Effector CD8-positive, alpha-beta T cell (primary cell): ENCODE results near the gene FZD4.
"Not testable (repeated sequence)": the region's sequence is repeated elsewhere in the genome, so short reads cannot be mapped to it uniquely, and the experiment has no call there.

Experiments used
- DNase-seq: peaks from one replicate; lab custom pipeline; 2025; lab: John Stamatoyannopoulos, UW

The FZD4 gene

DNA sequence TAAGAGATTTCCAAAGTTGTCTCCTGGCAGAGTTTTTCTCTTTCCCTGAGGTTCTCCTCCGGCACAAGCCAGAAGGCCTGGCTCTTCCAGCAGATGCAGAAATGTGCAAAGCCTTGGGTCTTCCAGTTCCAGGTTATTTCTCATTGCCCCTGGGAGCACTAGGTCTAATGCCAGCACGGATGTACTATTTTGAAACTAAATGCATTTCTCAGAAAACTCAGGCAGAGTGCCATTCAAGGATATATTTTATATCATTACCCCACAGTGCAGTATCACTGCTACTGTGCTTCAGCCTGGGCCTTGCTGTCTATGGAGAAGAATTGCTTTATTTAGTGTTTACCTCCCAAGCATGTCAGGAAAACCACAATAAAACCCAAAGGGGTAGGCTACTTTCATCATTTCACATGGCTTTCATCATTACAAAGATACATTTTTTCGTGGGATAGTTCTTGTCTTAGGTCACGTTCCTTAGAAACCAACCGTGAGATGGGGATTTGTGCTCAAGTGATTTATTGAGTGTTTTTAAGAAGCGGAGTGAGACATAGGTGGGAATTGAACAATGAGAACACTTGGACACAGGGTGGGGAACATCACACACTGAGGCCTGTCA lies 22.4 kb upstream of the FZD4 start:
- no peak for DNase-seq

DNA sequence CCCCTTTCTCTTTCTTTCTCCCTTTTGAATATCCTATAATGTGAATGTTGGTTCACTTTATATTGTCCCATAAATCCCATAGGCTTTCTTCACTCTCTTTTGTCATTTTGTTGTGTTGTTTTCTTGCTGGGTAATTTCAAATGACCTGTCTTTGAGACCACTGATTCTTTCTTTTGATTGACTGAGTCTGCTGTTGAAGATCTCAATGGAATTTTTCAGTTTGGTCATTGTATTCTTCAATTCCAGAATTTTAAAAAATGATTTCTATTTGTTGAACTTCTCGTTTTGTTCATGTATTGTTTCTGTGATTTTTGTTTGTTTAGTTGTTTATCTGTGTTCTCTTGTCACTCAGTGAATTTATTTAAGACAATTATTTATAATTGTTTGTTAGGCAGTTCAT lies 17.5 kb upstream of the FZD4 start:
- no peak for DNase-seq

DNA sequence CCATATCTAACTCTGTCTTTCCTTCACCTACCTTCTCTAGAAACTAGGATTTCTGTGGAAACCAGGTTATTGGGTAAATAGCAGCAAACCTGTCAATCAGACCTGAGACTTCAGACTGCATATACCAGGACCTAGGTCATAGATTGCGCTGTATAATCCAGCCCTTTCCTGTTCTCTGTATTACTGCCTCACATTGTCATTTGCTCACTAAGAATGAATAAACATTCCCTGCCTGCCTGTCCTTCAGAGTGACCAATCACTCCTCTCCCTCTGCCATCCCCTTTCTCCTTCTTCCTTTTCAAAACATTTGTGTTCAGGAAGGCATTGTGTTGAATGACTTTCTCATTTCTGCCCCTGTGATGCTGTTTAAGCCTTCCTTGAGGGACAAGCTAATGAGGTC lies 14.1 kb upstream of the FZD4 start:
- DNase-seq = no peak

DNA sequence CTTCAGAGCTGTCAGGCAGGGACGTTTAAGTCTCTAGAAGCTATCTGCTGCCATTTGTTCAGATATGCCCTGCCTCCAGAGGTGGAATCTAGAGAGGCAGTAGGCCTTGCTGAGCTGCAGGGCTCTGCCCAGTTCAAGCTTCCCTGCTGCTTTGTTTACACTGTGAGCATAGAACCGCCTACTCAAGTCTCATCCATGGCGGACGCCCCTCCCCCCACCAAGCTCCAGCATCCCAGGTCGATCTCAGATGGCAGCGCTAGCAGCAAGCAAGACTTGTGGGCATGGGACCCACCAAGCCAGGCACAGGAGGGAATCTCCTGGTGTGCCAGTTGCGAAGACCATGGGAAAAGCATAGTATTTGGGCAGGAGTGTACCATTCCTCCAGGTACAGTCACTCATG lies 12.4 kb upstream of the FZD4 start:
- not testable (repeated sequence) for DNase-seq

DNA sequence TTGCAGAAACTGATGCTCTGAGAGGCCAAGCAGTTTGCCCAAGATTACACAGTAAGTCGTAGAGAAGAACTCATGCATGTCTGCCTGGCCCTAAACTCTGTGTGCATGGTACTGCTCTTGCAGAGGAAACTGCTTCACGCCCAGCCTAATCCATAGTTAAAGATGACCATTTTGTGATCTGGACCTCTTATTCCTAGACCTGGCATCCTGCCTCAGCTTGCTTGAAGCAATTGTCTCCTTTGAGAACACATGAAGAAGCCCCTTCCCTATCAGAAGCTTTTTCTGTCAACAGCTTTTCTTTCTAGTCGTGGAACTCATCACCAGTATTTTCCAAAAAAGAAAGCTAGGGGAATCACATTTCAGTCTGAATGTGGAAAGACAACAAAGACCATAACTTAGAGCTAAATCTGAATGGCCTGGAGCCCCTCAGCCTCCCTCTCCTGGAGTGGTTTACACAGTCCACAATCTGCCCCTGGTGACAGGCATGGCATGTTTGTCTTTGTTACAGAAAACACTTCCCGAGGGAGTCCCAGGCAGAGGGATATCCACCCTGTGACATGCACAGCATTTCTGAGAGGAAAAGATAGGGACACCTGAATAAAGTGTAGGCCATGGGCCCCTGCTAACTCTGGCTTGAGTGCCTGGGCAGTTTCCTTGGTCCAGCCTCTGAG lies 2.9 kb upstream of the FZD4 start:
- no peak for DNase-seq

DNA sequence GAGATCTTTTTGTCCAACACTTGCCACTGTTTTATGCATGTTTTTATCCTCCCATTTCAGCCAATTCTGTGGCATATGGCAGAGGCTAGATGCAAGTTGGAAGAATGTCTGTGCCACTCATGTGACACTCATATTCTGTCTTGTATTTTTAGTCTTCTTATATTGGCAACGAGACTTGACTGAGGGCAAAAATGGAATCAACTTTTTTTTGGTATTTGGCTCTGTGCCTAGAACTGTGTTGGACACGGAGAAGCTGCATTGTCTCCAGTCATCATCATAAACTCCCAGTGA lies 1.7 kb upstream of the FZD4 start:
- DNase-seq = no peak

DNA sequence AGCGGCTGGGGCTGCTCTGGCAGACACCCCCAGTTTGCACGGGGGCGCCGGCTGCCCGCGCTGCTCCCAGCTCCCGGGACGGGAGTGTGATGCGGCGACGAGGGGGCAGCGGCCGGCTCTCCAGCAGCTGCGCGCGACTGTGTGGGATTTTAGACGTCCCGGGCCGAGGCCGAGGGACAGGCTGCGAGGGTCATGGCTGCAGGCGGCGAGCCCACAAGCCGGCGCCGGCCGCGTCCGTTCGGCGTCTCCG lies 159 bp downstream of the FZD4 start:
- DNase-seq = no peak

DNA sequence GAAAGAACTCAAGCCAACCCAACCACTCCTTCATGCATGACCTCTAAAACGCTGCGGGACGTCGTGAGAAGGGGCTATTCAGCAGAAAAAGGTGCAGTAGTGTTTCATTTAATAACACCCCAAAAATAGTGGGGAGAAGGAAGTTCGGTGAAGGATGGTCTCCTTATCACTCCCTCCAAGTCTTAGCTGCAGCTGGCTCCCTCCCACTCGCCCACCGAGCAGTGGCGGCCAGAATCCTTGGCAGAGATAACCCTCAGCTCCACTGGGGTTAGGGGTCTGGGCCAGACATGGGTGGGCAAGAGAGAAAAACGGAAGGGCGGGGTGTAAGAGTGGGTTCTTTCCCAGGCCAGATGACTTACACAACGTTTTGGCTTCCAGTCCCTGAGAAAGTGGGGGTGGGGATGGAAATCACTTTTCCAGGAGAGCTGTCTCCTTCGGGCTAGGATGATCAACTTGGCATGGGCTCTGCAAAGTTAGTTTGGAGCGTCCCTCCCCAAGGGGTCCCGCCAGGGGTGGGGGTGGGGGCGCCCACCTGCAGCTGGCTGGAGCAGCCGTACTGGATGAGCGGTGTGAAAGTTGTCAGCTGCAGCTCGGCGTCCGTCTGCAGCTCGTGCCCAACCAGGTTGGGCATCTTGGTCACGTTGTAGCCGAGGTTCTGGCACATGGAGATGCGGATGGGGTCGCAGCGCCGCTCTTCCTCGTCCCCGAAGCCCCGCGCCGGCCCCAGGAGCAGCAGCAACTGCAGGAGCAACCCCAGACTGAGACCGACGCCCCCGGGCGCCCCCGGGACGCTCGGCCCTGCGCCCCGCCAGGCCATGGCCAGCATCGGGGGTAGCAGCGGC lies 705 bp downstream of the FZD4 start:
- DNase-seq = no peak

DNA sequence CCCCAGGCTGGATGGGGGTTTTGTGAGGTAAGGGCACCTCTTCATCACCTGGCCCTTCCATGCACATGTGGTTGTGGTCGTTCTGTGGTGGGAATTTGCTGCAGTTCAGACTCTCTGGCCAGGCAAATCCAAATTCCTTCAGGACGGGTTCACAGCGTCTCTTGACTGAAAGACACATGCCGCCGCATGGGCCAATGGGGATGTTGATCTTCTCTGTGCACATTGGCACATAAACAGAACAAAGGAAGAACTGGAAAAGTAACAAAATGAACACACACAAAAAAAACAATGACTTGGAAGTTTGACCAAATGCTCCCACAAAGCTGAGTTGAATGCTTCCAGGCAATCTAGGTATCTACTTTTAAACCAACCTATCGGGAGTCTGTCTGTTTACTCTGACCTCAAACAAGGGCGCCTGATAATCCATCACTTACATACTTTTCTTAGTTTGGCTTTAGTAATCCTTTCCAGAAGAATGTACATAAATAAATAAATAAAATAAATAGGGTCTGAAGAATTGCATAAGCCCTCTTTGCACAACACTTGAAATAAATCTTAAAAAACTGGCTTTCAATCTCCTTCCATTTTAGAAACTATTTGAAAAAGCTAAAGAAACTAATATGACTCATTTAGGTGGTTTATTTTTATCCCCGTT lies 2.8 kb downstream of the FZD4 start:
- DNase-seq = no peak

DNA sequence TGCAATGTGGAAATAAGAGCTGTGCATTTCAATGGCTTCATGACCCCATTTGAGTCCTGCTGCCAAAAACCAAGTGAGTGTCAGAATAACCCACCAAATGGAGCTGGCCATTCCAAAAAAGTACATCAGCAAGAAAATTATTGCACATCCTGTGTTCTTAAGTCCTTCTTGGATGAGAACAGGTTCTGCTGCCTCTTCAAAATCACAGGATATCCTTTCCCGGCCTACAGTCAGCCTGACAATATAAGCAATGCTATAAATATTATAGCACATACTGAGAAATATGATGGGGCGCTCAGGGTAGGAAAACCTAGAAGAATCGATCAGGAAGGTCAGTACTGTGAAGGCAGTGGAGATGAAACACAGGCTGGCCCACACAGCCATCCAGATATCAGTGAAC lies 3.5 kb downstream of the FZD4 start:
- DNase-seq = no peak

DNA sequence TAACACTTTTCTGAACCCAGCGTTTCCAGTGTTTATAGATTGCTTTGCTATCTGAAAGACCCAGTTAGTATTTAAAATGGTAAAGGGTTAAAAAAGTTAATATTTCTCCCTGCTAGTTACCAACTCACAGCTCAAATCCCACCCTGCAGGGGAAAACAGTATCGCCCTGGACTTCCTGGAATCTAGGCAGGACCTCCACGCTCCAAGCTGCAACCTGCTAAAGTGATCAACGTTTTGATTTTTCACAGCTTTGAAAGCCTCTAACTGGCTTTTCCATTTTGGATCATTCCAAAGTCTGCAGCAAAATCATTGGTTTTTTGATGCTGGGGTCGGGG lies 4.6 kb downstream of the FZD4 start:
- DNase-seq = no peak

DNA sequence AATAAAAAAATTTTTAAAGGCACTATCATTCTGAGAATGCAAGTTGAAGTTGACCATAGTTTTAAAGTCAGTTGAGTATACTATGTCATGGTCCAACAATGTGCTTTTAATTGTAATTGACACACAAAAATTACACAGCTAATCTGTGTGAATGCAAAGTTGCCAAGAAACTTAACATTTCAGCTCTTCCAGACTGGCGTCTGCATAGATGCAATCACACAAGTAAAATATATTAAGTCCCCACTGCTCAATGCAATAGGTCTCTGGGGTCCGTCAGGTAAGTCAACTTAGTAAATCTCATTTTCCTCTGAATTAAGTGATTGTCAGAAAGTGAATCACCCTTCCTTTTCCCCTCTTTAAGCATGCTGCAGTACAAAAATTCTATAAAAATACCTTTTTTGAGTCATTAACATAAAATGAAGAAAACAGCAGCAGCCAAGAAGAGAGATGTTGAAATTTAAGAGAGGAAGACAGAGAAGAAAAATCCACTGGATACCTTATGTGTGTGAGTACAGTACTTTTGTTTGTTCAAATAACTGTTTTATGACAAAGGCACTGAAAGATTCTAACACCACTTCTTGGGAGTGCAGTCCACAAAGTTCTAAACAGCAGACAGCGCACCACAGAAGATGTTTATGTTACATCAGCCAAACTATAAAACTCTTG lies 5.1 kb downstream of the FZD4 start:
- DNase-seq = no peak

DNA sequence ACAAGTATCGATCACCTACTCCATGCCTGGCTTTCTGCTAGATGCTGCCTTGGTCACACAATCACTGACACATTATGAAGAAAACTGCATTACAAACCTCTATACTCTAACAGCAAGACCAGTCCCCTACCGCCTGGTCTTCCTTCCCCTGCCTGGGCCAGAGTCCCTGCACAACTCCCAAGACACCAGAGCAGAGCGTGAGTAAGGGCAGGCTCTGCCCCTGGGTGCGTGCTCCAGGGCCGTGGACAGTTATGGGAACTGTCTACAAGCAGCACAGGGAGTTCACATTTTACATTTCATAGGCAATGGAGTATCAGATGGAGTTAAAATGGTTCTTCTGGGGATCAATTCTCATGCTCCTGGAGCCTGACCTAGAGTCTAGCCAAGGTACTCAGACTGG lies 6.5 kb downstream of the FZD4 start:
- no peak for DNase-seq

DNA sequence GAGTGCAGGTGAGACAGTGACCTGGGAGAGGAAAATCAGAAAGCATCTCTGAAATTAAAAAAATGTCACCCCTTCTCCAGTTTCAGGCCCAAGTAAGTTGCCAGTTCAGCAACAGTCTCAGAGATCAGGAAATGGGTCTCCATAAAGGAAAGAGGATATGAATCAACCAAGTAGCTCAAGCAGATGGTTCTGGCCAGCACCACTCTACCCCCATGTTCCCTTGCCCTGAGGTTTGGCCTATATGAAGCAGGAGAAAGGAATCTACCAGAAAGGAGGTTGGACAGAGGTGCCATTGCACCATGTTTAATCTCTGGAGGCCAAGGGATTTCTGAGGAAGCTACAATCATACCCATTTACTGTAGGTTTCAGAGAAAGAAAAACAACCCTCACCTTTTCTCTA lies 7.7 kb downstream of the FZD4 start:
- no peak for DNase-seq

DNA sequence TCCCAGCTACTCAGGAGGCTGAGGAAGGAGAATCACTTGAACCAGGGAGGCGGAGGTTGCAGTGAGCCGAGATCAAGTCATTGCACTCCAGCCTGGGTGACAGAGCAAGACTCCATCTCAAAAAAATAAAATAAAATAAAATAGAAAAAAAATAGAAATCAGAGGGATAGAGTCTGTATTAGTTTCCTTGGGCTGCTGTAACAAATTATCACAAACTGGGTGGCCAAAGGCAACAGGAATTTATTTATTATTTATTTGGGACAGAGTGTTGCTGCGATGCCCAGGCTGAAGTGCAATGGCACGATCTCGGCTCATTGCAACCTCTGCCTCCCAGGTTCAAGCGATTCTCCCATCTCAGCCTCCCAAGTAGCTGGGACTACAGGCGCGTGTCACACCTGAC lies 11.7 kb downstream of the FZD4 start:
- DNase-seq = not testable (repeated sequence)

DNA sequence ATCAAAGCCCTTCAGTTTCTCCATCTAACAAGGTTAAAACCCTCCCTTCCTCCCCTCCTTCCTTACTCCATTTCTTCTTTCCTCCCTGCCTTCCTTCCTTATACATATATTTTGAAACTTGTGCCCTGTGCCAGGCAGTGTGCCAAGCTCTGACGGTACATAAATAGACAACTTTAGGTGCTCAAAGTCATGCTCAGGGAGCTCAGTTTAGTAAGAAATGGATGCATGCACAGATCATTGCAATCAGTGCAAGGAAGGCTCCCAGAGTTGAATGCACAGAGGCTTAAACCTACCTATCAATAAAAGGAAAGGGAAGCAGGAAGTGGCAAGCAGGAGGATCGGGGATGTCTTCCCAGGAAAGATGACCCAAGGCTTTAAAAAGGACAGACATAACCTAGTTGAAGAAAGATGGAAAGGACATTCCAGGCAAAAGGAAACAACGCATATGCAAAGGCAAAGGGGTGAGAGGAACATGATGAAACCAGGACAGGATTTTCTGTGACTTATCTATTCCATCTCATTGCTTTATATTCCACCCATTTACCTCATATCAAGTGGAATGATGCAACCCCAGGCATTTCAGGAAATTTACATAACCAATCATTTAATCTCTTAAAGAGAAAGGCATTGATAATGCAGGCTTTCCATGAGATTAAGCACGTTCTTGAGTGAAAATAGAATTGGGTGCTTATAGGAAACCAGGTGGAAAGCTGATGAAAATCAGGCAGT lies 13.2 kb downstream of the FZD4 start:
- no peak for DNase-seq

DNA sequence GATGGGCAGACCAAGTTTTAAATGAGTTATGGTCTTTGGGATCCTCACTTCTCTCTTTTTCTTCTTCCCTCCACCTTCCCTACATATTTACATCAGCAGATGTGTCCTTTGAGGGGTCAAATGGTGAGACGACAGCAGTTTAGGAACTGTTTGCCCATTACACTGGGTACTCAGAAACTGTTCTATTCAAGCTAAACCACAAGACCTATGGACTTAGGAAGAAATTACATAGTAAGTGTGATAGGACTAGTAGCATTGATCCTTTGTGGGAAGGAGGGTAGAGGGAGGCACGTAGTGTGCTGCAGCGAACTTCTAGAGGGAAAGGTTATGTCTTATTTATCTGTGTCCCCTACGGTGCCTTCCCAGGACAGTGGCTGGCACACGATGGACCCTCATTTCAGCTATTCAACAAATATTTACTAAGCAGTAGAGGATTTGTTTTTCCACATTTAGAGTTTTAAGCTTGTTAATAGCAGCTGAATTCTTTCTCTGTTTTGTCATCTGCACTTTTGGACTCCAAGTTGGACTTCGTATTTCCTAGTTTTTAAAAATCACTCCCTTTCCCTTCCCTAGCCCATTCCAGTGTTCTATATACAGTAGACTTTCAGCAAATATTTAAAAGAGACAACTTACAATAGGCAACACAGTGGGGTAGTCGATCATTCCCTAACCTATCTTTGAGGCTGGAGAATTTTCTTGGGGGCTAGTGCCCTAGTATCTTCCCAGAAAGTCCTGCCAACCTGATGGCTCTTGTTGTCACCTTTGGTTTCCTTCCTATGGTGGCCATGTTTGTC lies 13.9 kb downstream of the FZD4 start:
- no peak for DNase-seq

DNA sequence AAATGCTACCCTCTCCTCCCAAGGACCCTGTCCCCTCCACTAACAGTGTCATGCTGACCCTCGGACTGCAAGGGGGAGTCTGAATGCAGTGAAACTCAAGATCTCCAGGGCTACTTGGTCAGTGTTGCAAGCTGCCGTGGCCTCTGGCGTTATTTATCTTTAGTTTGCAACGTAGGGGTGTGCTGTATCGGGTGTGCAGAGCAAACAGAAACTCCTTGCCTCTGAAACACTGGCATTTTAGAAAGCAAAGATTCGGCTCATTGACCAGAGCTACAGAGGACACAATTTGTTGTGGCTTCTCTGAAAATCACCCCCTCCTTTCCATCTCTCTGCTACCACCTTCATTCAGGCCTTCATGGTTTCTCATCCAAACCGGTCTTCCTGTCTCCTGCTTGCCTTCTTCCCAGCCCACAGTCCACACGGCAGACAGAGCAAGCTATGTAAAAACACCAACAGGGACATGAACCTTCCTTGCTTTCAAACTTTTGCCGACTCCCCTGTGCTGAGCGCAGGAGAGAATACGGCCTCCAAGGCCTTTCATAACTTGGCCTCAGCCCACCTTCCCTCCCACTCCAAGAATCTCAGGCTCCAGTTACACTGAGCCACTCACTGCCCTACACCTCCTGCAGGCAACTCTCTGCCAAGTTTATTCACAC lies 14.9 kb downstream of the FZD4 start:
- no peak for DNase-seq

DNA sequence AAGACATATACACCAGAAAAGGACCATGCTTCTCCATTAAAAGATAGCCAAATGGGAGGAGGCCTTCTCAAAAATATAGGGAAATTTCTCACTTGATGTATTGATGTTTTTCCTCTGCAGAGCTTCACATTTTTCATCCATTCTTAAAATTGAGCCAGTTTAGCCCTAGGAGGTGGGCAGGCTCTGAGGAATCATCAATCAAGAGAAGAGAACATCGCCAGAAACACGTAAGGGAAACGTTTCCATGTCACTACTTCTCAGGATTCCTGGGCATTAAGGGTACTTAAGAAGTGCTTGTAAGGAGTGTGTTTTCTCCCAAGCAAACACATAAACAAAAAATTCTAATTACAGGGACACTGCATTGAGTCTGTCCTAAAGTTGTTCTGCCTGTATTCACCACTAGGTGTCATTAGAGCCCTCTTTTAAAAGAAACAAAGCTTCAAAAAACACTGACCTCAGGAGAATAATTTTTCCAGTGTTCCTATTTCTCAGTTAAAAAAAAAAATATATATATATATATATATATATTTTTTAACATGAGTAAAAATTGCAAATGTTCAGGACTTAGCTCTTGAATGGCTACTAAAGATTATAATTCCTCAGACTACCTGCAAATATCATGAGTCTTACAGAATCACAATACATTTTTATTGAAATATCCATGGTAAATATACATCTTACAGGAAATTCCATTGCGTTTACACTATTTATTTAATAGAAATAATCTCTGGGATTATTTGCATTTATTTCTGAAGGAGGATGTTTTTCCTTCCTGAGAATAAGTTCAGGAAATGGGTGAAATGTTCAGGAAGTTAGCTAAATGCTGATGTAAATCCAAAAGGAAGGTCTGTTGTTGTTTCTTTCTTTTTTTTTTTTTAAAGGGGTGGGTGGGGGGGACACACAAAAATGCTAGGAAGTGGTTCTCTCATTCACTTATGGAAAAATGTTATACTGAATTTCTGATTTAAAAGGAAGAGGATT lies 16.0 kb downstream of the FZD4 start:
- DNase-seq = no peak
